ENCODE data around the gene CD69.

DNA sequence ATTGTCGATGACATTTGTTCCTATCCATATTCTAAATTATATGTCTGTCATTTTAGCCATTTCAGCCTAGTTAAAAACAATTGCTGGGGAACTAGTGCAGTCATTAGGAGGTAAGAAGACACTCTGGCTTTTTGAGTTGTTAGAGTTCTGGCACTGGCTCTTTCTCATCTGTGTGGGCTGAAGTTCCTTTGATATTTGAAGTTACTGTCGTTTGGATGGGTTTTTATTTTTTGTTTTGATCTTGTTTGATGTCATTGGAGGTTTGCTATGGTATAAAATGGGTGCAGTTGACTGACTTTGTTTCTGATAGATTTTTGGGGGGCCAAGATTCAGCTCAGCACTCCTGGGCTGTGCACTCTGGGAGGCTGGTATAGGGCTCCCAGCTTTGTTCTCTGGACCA lies 20.7 kb upstream of the CD69 start:
- TF ChIP-seq POLR2A (IDR thresholded peaks at IDR 0.05; ENCODE audit: low read length): no peak
- no peak for TF ChIP-seq GATA1 (IDR thresholded peaks at IDR 0.05; ENCODE audit: low read depth, low read length)

Measured in erythroblast (primary cell).